GM12878 (cell line): ENCODE data around the gene MAST4. TPM values are rescaled to one million over a fixed set of nuclear protein-coding genes. Genes with fewer than 3 reads are reported as not detected.

Source experiments
- ATAC-seq: fragments of 200-7000 bp; cut with Tn5 transposase; 3 replicates; pipeline ENCODE4 v1.9.1; 2020; ENCODE audit warnings: mild to moderate bottlenecking, moderate library complexity
- BruUV-seq: library from RNA; stranded (reverse); fragments of 400-500 nt; replicated peaks from 2 replicates; lab custom pipeline; 2021; lab: Mats Ljungman, UMichigan
- CTCF ChIA-PET: fragments of 300-600 bp; sonication (Branson Sonifier 250); formaldehyde crosslinking; extraction: SDS; loops from one replicate; lab custom pipeline; 2021; ENCODE audit warnings: inconsistent platforms; lab: Yijun Ruan, JAX
- POLR2A ChIA-PET: fragments of 350-600 bp; formaldehyde crosslinking; extraction: SDS; loops from one replicate; lab custom pipeline; 2021; ENCODE audit warnings: inconsistent platforms; lab: Charles Lee
- RAD21 ChIA-PET: fragments of 300-600 bp; sonication (Branson Sonifier 250); formaldehyde crosslinking; loops from one replicate; lab custom pipeline; 2023; ENCODE audit warnings: antibody characterized with exemption; ENCODE audit not compliant: unreplicated experiment; lab: Charles Lee
- SMC1A ChIA-PET: fragments of 300-600 bp; sonication (Branson Sonifier 250); formaldehyde crosslinking; loops from one replicate; lab custom pipeline; 2023; ENCODE audit not compliant: unreplicated experiment, uncharacterized antibody; lab: Charles Lee
- DNase-seq: peaks from one replicate; pipeline ENCODE4 v3.0.0-alpha.2; 2011; ENCODE audit warnings: low read depth, low spot score
- FAIRE-seq: peaks from 3 replicates; lab custom pipeline; 2011; peaks lifted over from hg19 to GRCh38; lab: Jason Lieb, UNC
- H2AFZ ChIP-seq: 2 replicates; pipeline ENCODE4 v1.6.0; 2011; ENCODE audit warnings: low read depth, low read length, control low read depth; ENCODE audit not compliant: control insufficient read depth
- H3K27ac ChIP-seq: 2 replicates; pipeline ENCODE4 v1.5.1; 2011; ENCODE audit warnings: control low read depth; ENCODE audit not compliant: control insufficient read depth, insufficient read depth
- H3K27me3 ChIP-seq, 2 experiments: replicated peaks in 1 of 2; 2 replicates each; pipeline versions ENCODE4 v1.6.0 to v1.6.1; 2011; ENCODE audit warnings: low read length in 1 of 2; ENCODE audit not compliant: control insufficient read depth in 2 of 2, insufficient read depth in 2 of 2
- H3K36me3 ChIP-seq, 2 experiments: 2 replicates each; pipeline ENCODE4 v1.5.1; 2011; ENCODE audit warnings: low read length in 1 of 2; ENCODE audit not compliant: control insufficient read depth in 2 of 2, insufficient read depth in 2 of 2
- H3K4me1 ChIP-seq: 2 replicates; pipeline ENCODE4 v1.6.1; 2011; ENCODE audit warnings: mild to moderate bottlenecking, low read length, moderate library complexity, mixed read lengths; ENCODE audit not compliant: control insufficient read depth, insufficient read depth
- H3K4me2 ChIP-seq: 2 replicates; pipeline ENCODE4 v1.6.0; 2011; ENCODE audit warnings: control low read depth; ENCODE audit not compliant: control insufficient read depth, insufficient read depth
- H3K4me3 ChIP-seq: fragments of 200-600 bp; sonication (generic); 2 replicates; pipeline ENCODE4 v1.5.1; 2016
- H3K79me2 ChIP-seq: 2 replicates; pipeline ENCODE4 v1.6.0; 2011; ENCODE audit warnings: low read length; ENCODE audit not compliant: control insufficient read depth, insufficient read depth
- H3K9ac ChIP-seq: 2 replicates; pipeline ENCODE4 v1.8.0; 2011; ENCODE audit warnings: low read length, control low read depth, mixed read lengths; ENCODE audit not compliant: control insufficient read depth, insufficient read depth
- H3K9me3 ChIP-seq: replicated peaks from 3 replicates; pipeline ENCODE4 v1.5.1; 2011; ENCODE audit warnings: mild to moderate bottlenecking, low read length; ENCODE audit not compliant: control insufficient read depth, insufficient read depth
- H4K20me1 ChIP-seq: 2 replicates; pipeline ENCODE4 v1.6.0; 2011; ENCODE audit not compliant: control insufficient read depth, insufficient read depth
- BCL3 ChIP-seq: IDR thresholded peaks from 2 replicates; pipeline ENCODE4 v1.6.1; 2011; ENCODE audit warnings: borderline replicate concordance, low read depth, mild to moderate bottlenecking, moderate library complexity, low read length; ENCODE audit not compliant: insufficient read depth, poor library complexity, severe bottlenecking
- BMI1 ChIP-seq: fragments of 450-650 bp; IDR thresholded peaks from 2 replicates; pipeline ENCODE4 v1.6.1; 2016; ENCODE audit warnings: mild to moderate bottlenecking, moderate library complexity, borderline replicate concordance
- BRCA1 ChIP-seq: IDR thresholded peaks from 2 replicates; pipeline ENCODE4 v1.6.1; 2011; ENCODE audit warnings: low read depth, low read length, improper control_type of control experiment
- CTCF ChIP-seq, 3 experiments: IDR thresholded peaks in 2 of 3; conservative IDR thresholded peaks in 1 of 3; 2 replicates each; pipeline ENCODE4 v1.5.1; 2011; ENCODE audit warnings: low read depth in 3 of 3, low read length in 3 of 3, mild to moderate bottlenecking in 3 of 3, control low read depth in 2 of 3, moderate library complexity in 2 of 3, inconsistent platforms in 1 of 3, mixed read lengths in 1 of 3; ENCODE audit not compliant: control insufficient read depth in 2 of 3, insufficient read depth in 1 of 3; ENCODE audit errors: extremely low read depth in 1 of 3
- IRF5 ChIP-seq: fragments of 450-650 bp; IDR thresholded peaks from 2 replicates; pipeline ENCODE4 v1.6.1; 2017; ENCODE audit warnings: borderline replicate concordance
- KLF5 ChIP-seq: fragments of 450-650 bp; IDR thresholded peaks from 2 replicates; pipeline ENCODE4 v1.6.1; 2014; ENCODE audit warnings: mild to moderate bottlenecking; ENCODE audit not compliant: partially characterized antibody
- NFIC ChIP-seq: IDR thresholded peaks from 2 replicates; pipeline ENCODE4 v1.6.1; 2012; ENCODE audit warnings: low read depth, mild to moderate bottlenecking, inconsistent platforms, low read length, moderate library complexity
- NFXL1 ChIP-seq: fragments of 450-650 bp; IDR thresholded peaks from 2 replicates; pipeline ENCODE4 v1.6.1; 2017; ENCODE audit warnings: antibody characterized with exemption, mild to moderate bottlenecking, borderline replicate concordance
- REST ChIP-seq: IDR thresholded peaks from 2 replicates; pipeline ENCODE4 v1.6.1; 2012; ENCODE audit warnings: mild to moderate bottlenecking, low read depth, low read length
- SPI1 ChIP-seq: IDR thresholded peaks from 2 replicates; pipeline ENCODE4 v1.6.1; 2011; ENCODE audit warnings: low read depth, mild to moderate bottlenecking, low read length, moderate library complexity, borderline replicate concordance; ENCODE audit not compliant: insufficient read depth
- USF1 ChIP-seq: IDR thresholded peaks from 2 replicates; pipeline ENCODE4 v1.6.1; 2011; ENCODE audit warnings: borderline replicate concordance, low read depth, mild to moderate bottlenecking, moderate library complexity, mixed read lengths, low read length; ENCODE audit not compliant: insufficient read depth; ENCODE audit errors: extremely low read length
- ZBED1 ChIP-seq: IDR thresholded peaks from 2 replicates; pipeline ENCODE4 v1.6.1; 2016; ENCODE audit warnings: borderline replicate concordance
- ZNF384 ChIP-seq: IDR thresholded peaks from 2 replicates; pipeline ENCODE4 v1.6.1; 2012; ENCODE audit warnings: low read depth, mild to moderate bottlenecking, low read length, improper control_type of control experiment, borderline replicate concordance
- ZZZ3 ChIP-seq: IDR thresholded peaks from 2 replicates; pipeline ENCODE4 v1.6.1; 2011; ENCODE audit warnings: low read depth; ENCODE audit not compliant: control insufficient read depth, insufficient read length
- WGBS: methylation state at CpG from one replicate; pipeline ENCODE4 v1.1.6; 2016; ENCODE audit warnings: low lambda C conversion rate; ENCODE audit not compliant: insufficient replicate concordance, insufficient coverage; ENCODE audit errors: missing lambda C conversion rate; 5-methylcytosine and 5-hydroxymethylcytosine counted together
- in situ Hi-C: fragments of 300-500 bp; cut with MboI; formaldehyde crosslinking; loops from 9 replicates; pipeline ENCODE4 v1.14.3; 2018; ENCODE audit warnings: mixed read lengths
- intact Hi-C: fragments of 100-400 bp; cut with micrococcal nuclease; formaldehyde crosslinking; loops from one replicate; pipeline ENCODE4 v1.14.2; 2022; ENCODE audit not compliant: unreplicated experiment
- polyA plus RNA-seq, 11 experiments: library from polyadenylated mRNA; depleted of rRNA in 4 of 11; unstranded in 6 of 11; stranded (reverse) in 5 of 11; fragments of >200 nt; fragmentation: Nextera tagmentation in 4 of 11; fragmentation: Illumina TruSeq in 1 of 11; extraction: Ambion mirVana in 4 of 11; extraction: Trizol in 1 of 11; gene quantifications; 1 replicate in 1 of 11; 2 replicates in 10 of 11; pipeline versions ENCODE4 v1.2.1 to v1.2.3, GENCODE V29; 2011 to 2016; ENCODE audit warnings: inconsistent platforms in 2 of 11, missing spikeins in 2 of 11, low read depth in 1 of 11
- total RNA-seq, 4 experiments: library from RNA; depleted of rRNA in 3 of 4; stranded (reverse); fragments of >200 nt in 3 of 4; fragmentation: Illumina TruSeq in 1 of 4; extraction: Trizol in 1 of 4; gene quantifications; 2 replicates each; pipeline versions ENCODE4 v1.2.1 to v1.2.3, GENCODE V29; 2013 to 2021

The MAST4 gene
- total and polyA plus RNA-seq, 10 of the 15 experiments (the other 5 are each of a cell fraction or from before 2014, with no cell fraction given), result 0.02 to 1.6 (median 0.29) TPM; not detected in 1

GRCh38 chr5:67021962-67022361 lies 425.8 kb downstream of the MAST4 start:
- no peak overlapping the region for H2AFZ ChIP-seq
- no peak for FAIRE-seq
- H3K36me3 ChIP-seq, result no peaks in the 10 kb centered on the region
- peaks cover 0 to 2% of the 10 kb centered on the region in 2 experiments; a peak in 1 of 4 replicates for H3K27me3 ChIP-seq
- RAD21 ChIA-PET, result no interaction called here
- ATAC-seq, result no peak
- SMC1A ChIA-PET, result interaction anchor here (0.6 kb wide), 1 partner anchor 9 kb away, joined by 3 read pairs; no protein-coding TSS in a partner anchor
- H3K4me3 ChIP-seq, result no peak overlapping the region
- BruUV-seq, result no TSS peak
- no peaks in the 10 kb centered on the region for H3K4me1 ChIP-seq
- H3K79me2 ChIP-seq, result no peaks in the 10 kb centered on the region
- no peak for DNase-seq
- H3K9me3 ChIP-seq, result no peaks in the 10 kb centered on the region
- intact Hi-C loops (no loop called here), in situ Hi-C loops (no loop called here)
- WGBS, result 47% methylated on average over 3 of the region's 3 CpGs
- no peak overlapping the region for H3K4me2 ChIP-seq
- POLR2A ChIA-PET, result no interaction called here
- no peak overlapping the region for H3K9ac ChIP-seq
- no peaks in the 10 kb centered on the region for H4K20me1 ChIP-seq
- CTCF ChIA-PET, result no interaction called here
- no peak overlapping the region for H3K27ac ChIP-seq
- TF ChIP-seq KLF5 (no peak), ZNF384 (no peak), NFIC (no peak), BMI1 (no peak), BRCA1 (no peak), USF1 (no peak), BCL3 (no peak), IRF5 (no peak), NFXL1 (no peak), REST (no peak), CTCF (IDR thresholded peaks at IDR 0.05 in 2 of 3, conservative IDR thresholded peaks at IDR 0.05 in 1 of 3; ENCODE audit: control insufficient read depth in 2 of 3, extremely low read depth in 1 of 3, insufficient read depth in 1 of 3, low read depth in 3 of 3, low read length in 3 of 3) (no peak), SPI1 (no peak), ZZZ3 (no peak), ZBED1 (no peak)
